MM.1S (cell line): ENCODE results near the gene R3HDML.

Source experiments
- DNase-seq: peaks from one replicate; pipeline ENCODE4 v3.0.0-alpha.2; 2015
- H2AFZ ChIP-seq: fragments of 300-600 bp; sonication (generic); 2 replicates; pipeline ENCODE4 v1.6.0; 2016; ENCODE audit warnings: antibody characterized with exemption, low read length
- H3F3A ChIP-seq: fragments of 300-600 bp; sonication (generic); 2 replicates; pipeline ENCODE4 v1.6.1; 2016; ENCODE audit warnings: mild to moderate bottlenecking, antibody characterized with exemption, low read length, moderate library complexity, mixed read lengths; ENCODE audit not compliant: insufficient read depth
- H3K27ac ChIP-seq: fragments of 300-600 bp; sonication (generic); 2 replicates; pipeline ENCODE4 v1.5.1; 2016; ENCODE audit warnings: mild to moderate bottlenecking, low read length
- H3K27me3 ChIP-seq: fragments of 300-600 bp; sonication (generic); replicated peaks from 2 replicates; pipeline ENCODE4 v1.6.0; 2016; ENCODE audit warnings: low read length; ENCODE audit not compliant: insufficient read depth
- H3K36me3 ChIP-seq: fragments of 300-600 bp; sonication (generic); replicated peaks from 2 replicates; pipeline ENCODE4 v1.6.1; 2016; ENCODE audit warnings: mild to moderate bottlenecking, low read length, mixed read lengths; ENCODE audit not compliant: insufficient read depth
- H3K4me1 ChIP-seq: fragments of 300-600 bp; sonication (generic); 2 replicates; pipeline ENCODE4 v1.6.1; 2016; ENCODE audit warnings: low read length, mixed read lengths
- H3K4me2 ChIP-seq: fragments of 300-600 bp; sonication (generic); 2 replicates; pipeline ENCODE4 v1.6.0; 2016; ENCODE audit warnings: low read depth, low read length
- H3K4me3 ChIP-seq: fragments of 300-600 bp; sonication (generic); 2 replicates; pipeline ENCODE4 v1.5.1; 2016; ENCODE audit warnings: low read length, mixed read lengths
- H3K79me2 ChIP-seq: fragments of 300-600 bp; sonication (generic); 2 replicates; pipeline ENCODE4 v1.6.1; 2016; ENCODE audit warnings: mixed run types, low read length, mixed read lengths
- H3K9ac ChIP-seq: fragments of 300-600 bp; sonication (generic); 2 replicates; pipeline ENCODE4 v1.6.1; 2016; ENCODE audit warnings: low read length, mixed read lengths
- H3K9me2 ChIP-seq: fragments of 300-600 bp; sonication (generic); replicated peaks from 2 replicates; pipeline ENCODE4 v1.6.1; 2016; ENCODE audit warnings: mild to moderate bottlenecking, low read length, mixed read lengths; ENCODE audit not compliant: insufficient read depth
- H3K9me3 ChIP-seq: fragments of 300-600 bp; sonication (generic); replicated peaks from 2 replicates; pipeline ENCODE4 v1.6.1; 2016; ENCODE audit warnings: mild to moderate bottlenecking, low read length, mixed read lengths; ENCODE audit not compliant: insufficient read depth
- H4K20me1 ChIP-seq: fragments of 300-600 bp; sonication (generic); 2 replicates; pipeline ENCODE4 v1.6.1; 2016; ENCODE audit warnings: mild to moderate bottlenecking, low read length, moderate library complexity, mixed read lengths; ENCODE audit not compliant: insufficient read depth
- EZH2 ChIP-seq: fragments of 300-600 bp; sonication (generic); optimal IDR thresholded peaks from 2 replicates; pipeline ENCODE3; 2017; ENCODE audit warnings: low read depth, mild to moderate bottlenecking, antibody characterized with exemption, low read length, mixed read lengths
- EZH2phosphoT487 ChIP-seq: fragments of 300-600 bp; sonication (generic); IDR thresholded peaks from 2 replicates; pipeline ENCODE4 v1.6.1; 2018; ENCODE audit warnings: antibody characterized with exemption, low read length
- TF ChIP-seq, protein P1 (sequence below): fragments of 300-600 bp; sonication (generic); IDR thresholded peaks from 2 replicates; pipeline ENCODE4 v1.5.1; 2016; ENCODE audit warnings: antibody characterized with exemption, low read length, mixed read lengths

The R3HDML gene

DNA sequence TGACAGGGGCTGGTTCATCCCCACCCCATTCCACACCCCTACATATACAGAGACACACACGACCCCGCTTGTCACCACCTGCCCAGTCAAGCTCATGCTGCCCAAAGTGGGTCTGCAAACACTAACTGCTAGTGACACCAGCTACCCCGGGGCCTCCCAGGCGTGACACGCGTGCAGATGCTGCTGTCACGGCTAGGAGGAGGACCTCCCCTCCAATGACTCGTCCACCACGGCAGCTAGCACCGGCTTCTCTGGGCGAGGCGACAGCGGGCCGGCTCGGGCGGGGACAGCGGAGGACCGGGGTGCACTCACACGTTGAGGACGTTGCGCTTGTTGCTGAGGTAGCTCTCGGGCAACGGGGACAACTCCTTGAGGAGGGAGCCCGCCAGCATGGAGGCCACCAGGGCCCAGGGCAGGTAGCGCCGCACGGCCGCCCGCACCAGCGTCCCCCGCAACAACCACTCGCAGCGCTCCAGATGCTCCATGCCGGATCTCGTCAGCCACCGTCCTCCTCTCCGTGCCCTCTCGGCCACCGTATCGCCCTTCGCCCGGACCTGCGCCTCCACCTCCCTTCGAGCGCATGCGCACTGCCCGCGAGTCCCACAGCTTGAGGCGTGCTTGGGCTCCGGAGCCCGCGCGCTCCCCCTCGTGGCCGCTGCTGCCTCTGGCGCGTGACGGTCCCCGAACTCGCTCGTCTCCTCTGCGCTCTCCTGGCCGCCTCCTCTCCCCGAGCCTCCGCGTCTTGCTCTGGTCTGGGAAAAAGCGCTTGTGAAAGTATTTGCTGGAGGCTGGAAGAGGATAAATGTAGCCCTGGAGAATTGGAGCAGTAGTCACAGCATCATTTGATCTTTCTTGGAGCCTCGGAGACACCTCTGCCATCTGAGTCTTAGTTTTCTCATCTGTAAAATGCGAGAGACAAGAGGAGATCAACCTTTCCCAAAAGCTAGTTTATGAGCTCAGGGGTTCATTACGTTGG lies 25.9 kb upstream of the R3HDML start, which contains the start of gene FITM2:
Gene FITM2 (minus strand): TSS at position 539 of the 976 bp plus-strand sequence. CDS start 54 bp downstream, at position 485.
- Histone ChIP-seq H3K4me3 (peak within 1 kb of the TSS; percentile 100), H3K27me3 (no peaks in the 10 kb centered on the region), H3K27ac (peak within 1 kb of the TSS; percentile 36; the same call in 1 of the 2 replicates), H3K4me1 (no peaks in the 10 kb centered on the region), H4K20me1 (no peaks in the 10 kb centered on the region), H3K79me2 (peaks cover 26% of the 10 kb centered on the region), H3K9ac (peak within 1 kb of the TSS; percentile 85), H2AFZ (peak within 1 kb of the TSS; percentile 93), H3K9me2 (no peaks in the 10 kb centered on the region), H3K9me3 (no peaks in the 10 kb centered on the region), H3F3A (no peaks in the 10 kb centered on the region), H3K36me3 (no peaks in the 10 kb centered on the region), H3K4me2 (peak within 1 kb of the TSS; percentile 97)
- DNase-seq = peak; percentile 97
- TF ChIP-seq EZH2 = no peak
- no peak for TF ChIP-seq EZH2phosphoT487
- TF ChIP-seq, protein P1, sequence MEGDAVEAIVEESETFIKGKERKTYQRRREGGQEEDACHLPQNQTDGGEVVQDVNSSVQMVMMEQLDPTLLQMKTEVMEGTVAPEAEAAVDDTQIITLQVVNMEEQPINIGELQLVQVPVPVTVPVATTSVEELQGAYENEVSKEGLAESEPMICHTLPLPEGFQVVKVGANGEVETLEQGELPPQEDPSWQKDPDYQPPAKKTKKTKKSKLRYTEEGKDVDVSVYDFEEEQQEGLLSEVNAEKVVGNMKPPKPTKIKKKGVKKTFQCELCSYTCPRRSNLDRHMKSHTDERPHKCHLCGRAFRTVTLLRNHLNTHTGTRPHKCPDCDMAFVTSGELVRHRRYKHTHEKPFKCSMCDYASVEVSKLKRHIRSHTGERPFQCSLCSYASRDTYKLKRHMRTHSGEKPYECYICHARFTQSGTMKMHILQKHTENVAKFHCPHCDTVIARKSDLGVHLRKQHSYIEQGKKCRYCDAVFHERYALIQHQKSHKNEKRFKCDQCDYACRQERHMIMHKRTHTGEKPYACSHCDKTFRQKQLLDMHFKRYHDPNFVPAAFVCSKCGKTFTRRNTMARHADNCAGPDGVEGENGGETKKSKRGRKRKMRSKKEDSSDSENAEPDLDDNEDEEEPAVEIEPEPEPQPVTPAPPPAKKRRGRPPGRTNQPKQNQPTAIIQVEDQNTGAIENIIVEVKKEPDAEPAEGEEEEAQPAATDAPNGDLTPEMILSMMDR = peak; percentile 93

DNA sequence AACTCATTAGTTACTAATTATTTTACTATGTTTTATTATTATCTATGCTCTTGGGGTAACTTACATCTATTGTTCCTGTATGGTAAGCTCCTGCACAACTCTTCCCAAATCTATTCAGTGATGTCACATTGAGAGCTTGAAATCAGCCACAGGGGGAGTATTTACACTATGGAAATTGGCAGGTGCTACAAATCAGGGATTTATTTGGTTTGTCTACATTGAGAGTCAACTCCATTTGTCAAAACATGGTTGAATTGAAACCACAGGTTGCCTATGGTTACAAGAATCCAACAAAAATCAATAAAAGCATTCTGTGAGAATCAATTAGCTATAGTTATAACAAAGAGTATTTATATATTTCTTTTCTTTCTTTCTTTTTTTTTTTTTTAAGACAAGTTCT lies 22.0 kb upstream of the R3HDML start:
- H3K36me3 ChIP-seq = no peaks in the 10 kb centered on the region
- no peaks in the 10 kb centered on the region for H3K9me2 ChIP-seq
- DNase-seq = no peak
- H3K27me3 ChIP-seq = no peaks in the 10 kb centered on the region
- no peaks in the 10 kb centered on the region for H3K9me3 ChIP-seq
- TF ChIP-seq EZH2 (no peak), EZH2phosphoT487 (no peak)
- TF ChIP-seq, protein P1 = no peak
- H3F3A ChIP-seq = no peaks in the 10 kb centered on the region
- H4K20me1 ChIP-seq = no peaks in the 10 kb centered on the region
- peaks cover 11% of the 10 kb centered on the region for H3K79me2 ChIP-seq
- H3K27ac ChIP-seq = no peak overlapping the region
- no peak overlapping the region for H2AFZ ChIP-seq
- no peak overlapping the region for H3K9ac ChIP-seq
- no peak overlapping the region for H3K4me3 ChIP-seq
- no peak overlapping the region for H3K4me2 ChIP-seq
- H3K4me1 ChIP-seq = no peaks in the 10 kb centered on the region

DNA sequence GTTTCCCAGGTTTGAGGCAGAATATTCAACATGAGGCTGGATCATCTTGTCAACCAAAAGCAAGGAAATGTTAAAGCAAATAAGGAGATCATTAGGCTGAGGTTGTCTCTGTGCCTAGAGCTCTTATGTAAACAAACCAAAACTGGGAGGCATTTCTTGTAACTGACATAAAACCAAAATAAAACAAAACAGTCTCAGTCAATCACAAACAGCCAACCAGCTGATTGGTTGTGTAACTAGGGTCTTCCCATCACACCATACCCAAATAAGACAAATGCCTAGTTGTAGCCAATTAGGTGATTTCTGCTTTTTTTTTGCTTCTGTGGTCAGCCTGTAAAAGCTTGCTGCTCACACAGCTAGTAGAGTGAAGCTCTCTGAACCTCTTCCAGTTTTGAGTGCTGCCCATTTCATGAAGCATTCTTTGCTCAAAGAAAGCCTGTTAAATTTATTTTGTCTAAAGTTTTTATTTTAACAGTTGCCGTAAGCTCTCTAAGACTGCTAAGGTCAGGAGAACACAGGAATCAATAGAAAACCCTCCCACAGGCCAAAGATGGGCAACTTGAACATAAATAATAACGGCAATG lies 16.9 kb upstream of the R3HDML start:
- Histone ChIP-seq H3K79me2 (no peaks in the 10 kb centered on the region), H3K4me1 (no peaks in the 10 kb centered on the region; the same call in 1 of the 2 replicates), H3K9me3 (no peaks in the 10 kb centered on the region), H3F3A (0 out of 2 replicates have a peak, but pooled peaks cover 4% of the 10 kb centered on the region), H2AFZ (no peak overlapping the region), H4K20me1 (no peaks in the 10 kb centered on the region), H3K36me3 (no peaks in the 10 kb centered on the region), H3K4me2 (peak overlapping the region; percentile 52; the same call in 1 of the 2 replicates), H3K27ac (peak overlapping the region; percentile 66; the same call in 1 of the 2 replicates), H3K9ac (peak overlapping the region; percentile 29; the same call in 1 of the 2 replicates), H3K27me3 (no peaks in the 10 kb centered on the region), H3K9me2 (no peaks in the 10 kb centered on the region), H3K4me3 (no peak overlapping the region; the same call in 1 of the 2 replicates)
- peak; percentile 39 for DNase-seq
- TF ChIP-seq EZH2 = no peak
- TF ChIP-seq, protein P1 = no peak
- TF ChIP-seq EZH2phosphoT487 = no peak
